Stimulated activated naive CD8-positive, alpha-beta T cell treated with anti-CD3 and anti-CD28 coated beads, Interleukin-15, amount 100 ng/mL, for 72 hours (primary cell): ENCODE measurements around the gene PRR19.
"Not testable (repeated sequence)": the region's sequence is repeated elsewhere in the genome, so short reads cannot be mapped to it uniquely, and the experiment has no call there.

Source experiments
- ATAC-seq: fragments of 150-1000 bp; cut with Tn5 transposase; 2 replicates; pipeline ENCODE4 v1.10.0; 2021; ENCODE audit warnings: mild to moderate bottlenecking, moderate library complexity
- DNase-seq, 2 donors: peaks; one replicate each; pipeline ENCODE4 v3.0.0; 2021 to 2022
- H3K27ac Mint-ChIP-seq, 2 donors: one replicate each; pipeline ENCODE4 v1.8.0; 2022; ENCODE audit warnings: mild to moderate bottlenecking in 2 of 2, mixed read lengths in 2 of 2, moderate library complexity in 2 of 2
- H3K27me3 Mint-ChIP-seq: one replicate; pipeline ENCODE4 v1.8.0; 2022; ENCODE audit warnings: mixed read lengths
- H3K4me1 Mint-ChIP-seq: one replicate; pipeline ENCODE4 v1.8.0; 2022; ENCODE audit warnings: mild to moderate bottlenecking, mixed read lengths
- H3K4me3 Mint-ChIP-seq, 2 donors: one replicate each; pipeline ENCODE4 v1.8.0; 2022; ENCODE audit warnings: mild to moderate bottlenecking in 2 of 2, mixed read lengths in 2 of 2, moderate library complexity in 1 of 2
- H3K9me3 Mint-ChIP-seq, 2 donors: one replicate each; pipeline ENCODE4 v1.8.0; 2022; ENCODE audit warnings: mixed read lengths in 2 of 2

PRR19 gene, protein sequence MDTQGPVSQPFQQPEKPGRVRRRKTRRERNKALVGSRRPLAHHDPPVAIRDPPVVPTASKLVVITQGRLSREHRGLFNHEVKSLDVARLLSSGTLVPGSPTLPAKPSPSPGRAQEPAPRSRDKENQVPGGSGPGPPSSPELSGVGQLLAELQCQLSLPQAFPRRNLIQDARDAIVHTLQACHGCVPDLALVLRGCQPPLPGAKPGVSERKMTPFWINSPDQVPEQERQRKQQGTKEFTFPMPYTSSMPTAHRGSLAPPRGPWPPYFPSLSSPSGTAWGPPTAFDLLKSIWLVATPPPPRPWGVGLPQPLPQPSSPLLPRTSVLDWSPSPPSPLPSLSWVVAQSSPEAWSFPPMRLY

GRCh38 chr19:42301646-42302203, at the start of gene PRR19:
Gene PRR19, plus strand, starts transcription at chr19:42302132. Its CDS starts 7,453 bp downstream, at chr19:42309585.
- Mint-ChIP-seq H3K4me3 (peak within 1 kb of the TSS; percentile 92 to 98), H3K4me1 (peaks cover 29% of the 10 kb centered on the region), H3K27me3 (no peaks in the 10 kb centered on the region), H3K9me3 (no peaks in the 10 kb centered on the region), H3K27ac (peak within 1 kb of the TSS; percentile 77 to 92)
- no peak for DNase-seq
- peak; percentile 45 for ATAC-seq

- Mint-ChIP-seq H3K4me3 (peak overlapping the region; percentile 93 to 98), H3K27ac (peak overlapping the region; percentile 99), H3K27me3 (no peaks in the 10 kb centered on the region), H3K9me3 (no peaks in the 10 kb centered on the region), H3K4me1 (peaks cover 54% of the 10 kb centered on the region)
- DNase-seq = no peak
- ATAC-seq = no peak
Observed at GRCh38 chr19:42252365-42253244, 49.3 kb upstream of the PRR19 start.

DNA sequence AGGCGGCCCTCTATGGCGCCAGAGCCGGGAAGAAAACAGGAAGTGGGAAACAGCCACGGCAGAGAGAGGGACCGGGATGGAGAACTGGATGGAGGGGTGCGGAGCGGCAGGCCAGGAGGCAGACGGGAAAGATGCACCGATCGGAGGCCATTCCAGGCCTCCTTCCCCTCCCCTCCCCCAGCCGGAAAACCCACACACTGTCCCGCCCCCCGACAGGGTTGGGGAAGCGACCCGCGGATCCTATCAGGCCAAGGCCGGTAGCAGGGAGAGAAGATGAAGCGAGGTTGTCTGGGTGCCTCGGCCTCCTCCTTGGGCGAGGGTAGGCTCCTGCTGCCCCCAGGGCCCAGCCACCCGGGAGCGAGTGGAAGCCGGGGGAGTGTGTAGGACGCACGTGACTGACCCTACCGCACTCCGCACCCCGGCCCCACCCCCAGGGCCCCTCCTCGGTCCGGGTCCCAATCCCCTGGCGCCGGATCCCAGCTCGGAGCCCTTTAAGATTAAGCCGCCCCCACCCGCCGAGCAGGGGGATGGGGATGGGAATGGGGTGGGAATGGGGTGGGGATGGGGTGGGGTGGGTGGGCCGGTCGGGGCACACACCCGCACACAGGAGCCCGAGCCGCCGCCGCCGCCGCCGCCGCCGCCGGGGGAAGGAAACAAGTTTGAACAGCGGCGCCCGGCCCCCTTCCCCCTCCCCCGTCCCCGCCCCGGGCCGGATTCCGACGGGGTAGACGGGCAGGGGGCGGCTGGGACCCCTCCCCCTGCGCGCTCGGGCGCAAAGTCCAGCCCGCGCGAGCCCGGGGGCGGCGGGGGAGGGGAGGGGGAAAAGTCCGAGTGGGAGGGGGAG, 48.5 kb upstream of the PRR19 start:
- Mint-ChIP-seq H3K4me1 (peaks cover 53% of the 10 kb centered on the region), H3K4me3 (peak overlapping the region; percentile 93 to 98), H3K27ac (peak overlapping the region; percentile 99), H3K27me3 (no peaks in the 10 kb centered on the region), H3K9me3 (no peaks in the 10 kb centered on the region)
- ATAC-seq (peak; percentile 40), DNase-seq (peak; percentile 53 to 56)

DNA sequence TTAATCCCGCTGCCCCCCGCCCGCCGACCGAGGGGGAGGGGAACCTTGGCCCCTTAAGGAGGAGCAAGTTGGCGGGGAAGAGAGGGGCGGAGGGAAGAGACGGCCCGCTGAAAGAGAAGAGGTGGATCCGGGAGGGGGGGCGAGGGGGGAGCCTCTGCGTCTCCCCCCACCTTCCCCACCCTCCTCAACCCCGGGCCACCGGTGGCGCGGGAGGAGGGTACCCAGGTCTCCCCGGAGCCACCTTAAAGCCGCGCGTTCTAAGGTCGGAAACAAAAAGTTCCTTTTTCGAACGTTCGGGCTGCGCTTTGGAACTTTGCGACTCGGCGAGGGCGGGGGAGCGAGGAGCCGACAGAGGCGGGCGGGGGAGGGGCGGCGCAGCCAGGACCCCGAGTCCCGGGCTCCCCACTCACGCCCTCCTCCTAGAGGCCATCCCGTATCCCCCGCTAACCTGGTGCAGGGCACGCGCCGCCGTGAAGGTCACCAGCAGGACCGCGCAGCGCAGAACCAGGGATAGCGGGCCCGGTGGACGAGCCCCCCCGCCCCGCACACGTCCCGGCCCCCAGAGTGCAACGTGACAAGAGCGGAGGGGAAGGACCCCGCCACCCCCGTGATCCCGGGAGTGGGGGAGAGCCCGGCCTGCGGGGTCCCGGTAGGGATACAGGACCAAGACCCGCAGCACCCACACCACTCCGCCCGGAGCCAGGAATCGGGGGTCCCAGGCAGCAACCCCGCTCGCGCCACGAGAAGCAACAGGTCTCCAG, 47.7 kb upstream of the PRR19 start:
- Mint-ChIP-seq H3K27ac (peak overlapping the region; percentile 85 to 96), H3K9me3 (no peaks in the 10 kb centered on the region), H3K4me3 (peak overlapping the region; percentile 81 to 86), H3K27me3 (no peaks in the 10 kb centered on the region), H3K4me1 (peaks cover 45% of the 10 kb centered on the region)
- DNase-seq (peak; percentile 69 to 73), ATAC-seq (peak; percentile 41)

DNA sequence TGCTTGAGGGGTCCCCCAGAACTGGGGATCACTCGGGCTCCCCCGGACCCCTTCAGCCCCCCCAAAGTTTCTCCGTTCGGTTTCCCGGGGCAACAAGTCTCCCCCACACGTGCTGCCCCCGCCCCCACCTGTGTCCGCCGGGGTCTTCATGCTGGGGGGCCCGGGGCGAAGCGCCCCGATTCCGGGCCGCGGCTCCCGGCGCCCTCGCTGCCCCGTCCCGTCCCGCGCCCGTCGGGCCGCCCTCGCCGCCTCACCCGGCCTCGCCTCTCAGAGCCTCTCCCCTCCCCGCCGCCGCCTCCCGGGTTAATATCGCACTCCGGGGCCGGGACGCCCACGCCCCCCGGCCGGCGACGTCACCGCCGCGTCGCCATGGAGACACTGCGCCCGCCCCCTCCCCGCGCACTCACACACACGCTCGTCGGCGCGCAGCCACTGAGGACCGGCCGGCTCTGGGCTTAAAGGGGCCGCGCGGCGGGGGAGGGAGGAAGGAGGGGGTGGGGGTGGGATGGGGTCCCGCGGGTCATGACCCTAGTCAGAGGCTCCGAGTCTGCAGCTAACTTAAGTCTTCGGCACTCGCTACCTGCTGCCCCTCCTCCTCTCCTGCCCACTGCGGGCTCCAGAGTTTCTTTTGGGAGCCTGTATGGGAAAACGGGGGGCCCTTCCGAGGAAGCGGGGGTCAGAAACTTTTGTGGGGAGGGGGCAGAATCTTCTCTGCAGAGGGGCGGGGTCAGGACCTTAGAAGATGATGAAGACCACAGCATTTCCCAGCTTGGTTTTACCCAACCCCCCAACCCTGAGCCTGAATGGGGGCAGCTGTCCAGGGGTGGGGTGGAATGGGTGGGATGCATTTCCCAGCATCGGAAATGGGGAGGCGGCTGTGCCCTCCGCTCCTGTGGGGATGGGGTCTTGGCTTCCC, 46.8 kb upstream of the PRR19 start, which contains the start of gene ERF:
Gene ERF, minus strand, starts transcription at position 279 of the 916 bp plus-strand sequence. Its CDS starts 129 bp downstream, at position 150.
- H3K9me3 Mint-ChIP-seq = no peaks in the 10 kb centered on the region
- no peaks in the 10 kb centered on the region for H3K27me3 Mint-ChIP-seq
- H3K4me3 Mint-ChIP-seq = peak within 1 kb of the TSS; percentile 81 to 86
- ATAC-seq = peak; percentile 84
- H3K27ac Mint-ChIP-seq = peak within 1 kb of the TSS; percentile 85 to 96
- peak; percentile 93 to 96 for DNase-seq
- H3K4me1 Mint-ChIP-seq = peaks cover 37% of the 10 kb centered on the region

GRCh38 chr19:42255766-42256745, 45.9 kb upstream of the PRR19 start:
- Mint-ChIP-seq H3K9me3 (no peaks in the 10 kb centered on the region), H3K4me1 (peaks cover 27% of the 10 kb centered on the region), H3K27ac (peak overlapping the region in 1 of 2 donors; percentile 28)

GRCh38 chr19:42257842-42258241, 44.1 kb upstream of the PRR19 start:
- H3K9me3 Mint-ChIP-seq, H3K27me3 Mint-ChIP-seq, H3K27ac Mint-ChIP-seq, H3K4me3 Mint-ChIP-seq, ATAC-seq, DNase-seq: not testable (repeated sequence)
- H3K4me1 Mint-ChIP-seq = peaks cover 24% of the 10 kb centered on the region

More at GRCh38 chr19:42255766-42256745, 45.9 kb upstream of the PRR19 start:
- DNase-seq (no peak), ATAC-seq (no peak)
- peak overlapping the region; percentile 81 to 86 for H3K4me3 Mint-ChIP-seq
- H3K27me3 Mint-ChIP-seq = no peaks in the 10 kb centered on the region

- Mint-ChIP-seq H3K4me1 (peaks cover 15% of the 10 kb centered on the region), H3K27ac (no peak overlapping the region), H3K9me3 (no peaks in the 10 kb centered on the region), H3K27me3 (no peaks in the 10 kb centered on the region), H3K4me3 (no peak overlapping the region)
- ATAC-seq (peak; percentile 66), DNase-seq (no peak)
Observed at GRCh38 chr19:42261763-42262162, 40.2 kb upstream of the PRR19 start.

DNA sequence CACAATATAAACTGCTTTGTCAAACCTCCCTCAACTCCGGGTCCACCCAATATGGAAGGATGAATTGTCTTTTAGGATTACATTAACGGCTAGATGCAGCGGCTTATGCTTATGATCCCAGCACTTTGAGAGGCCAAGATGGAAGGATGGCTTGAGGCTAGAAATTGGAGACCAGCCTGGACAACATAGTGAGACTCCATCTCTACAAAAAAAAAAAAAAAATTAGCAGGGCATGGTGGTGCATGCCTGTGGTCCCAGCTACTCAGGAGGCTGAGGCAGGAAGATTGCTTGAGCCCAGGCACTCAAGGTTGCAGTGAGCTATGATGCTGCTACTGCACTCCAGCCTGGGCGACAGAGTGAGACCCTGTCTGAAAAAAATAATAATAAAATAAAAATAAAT, 35.8 kb upstream of the PRR19 start:
- not testable (repeated sequence) for H3K4me3 Mint-ChIP-seq, ATAC-seq, DNase-seq, H3K27me3 Mint-ChIP-seq, H3K27ac Mint-ChIP-seq, H3K9me3 Mint-ChIP-seq
- H3K4me1 Mint-ChIP-seq = peaks cover 32% of the 10 kb centered on the region

DNA sequence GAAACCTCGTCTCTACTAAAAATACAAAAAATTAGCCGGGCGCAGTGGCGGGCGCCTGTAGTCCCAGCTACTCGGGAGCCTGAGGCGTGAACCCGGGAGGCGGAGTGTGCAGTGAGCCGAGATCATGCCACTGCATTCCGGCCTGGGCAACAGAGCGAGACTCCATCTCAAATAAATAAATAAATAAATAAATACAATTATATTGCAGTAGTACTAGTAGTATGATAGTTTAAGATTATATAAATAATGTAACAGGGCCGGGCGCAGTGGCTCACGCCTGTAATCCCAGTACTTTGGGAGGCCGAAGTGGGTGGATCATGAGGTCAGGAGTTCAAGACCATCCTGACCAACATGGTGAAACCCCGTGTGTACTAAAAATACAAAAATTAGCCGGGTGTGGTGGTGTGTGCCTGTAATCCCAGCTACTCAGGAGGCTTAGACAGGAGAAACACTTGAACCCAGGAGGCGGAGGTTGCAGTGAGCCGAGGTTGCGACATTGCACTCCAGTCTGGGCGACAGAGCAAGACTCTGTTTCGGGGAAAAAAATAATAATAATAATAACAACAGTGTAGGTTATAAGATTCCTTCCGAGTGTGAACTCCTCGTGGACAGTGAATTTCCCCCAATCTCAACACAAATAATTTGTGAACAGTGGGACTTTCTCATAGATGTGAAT, 34.9 kb upstream of the PRR19 start:
- H3K4me1 Mint-ChIP-seq = peaks cover 32% of the 10 kb centered on the region
- not testable (repeated sequence) for H3K4me3 Mint-ChIP-seq, H3K9me3 Mint-ChIP-seq, H3K27ac Mint-ChIP-seq, H3K27me3 Mint-ChIP-seq, ATAC-seq, DNase-seq

DNA sequence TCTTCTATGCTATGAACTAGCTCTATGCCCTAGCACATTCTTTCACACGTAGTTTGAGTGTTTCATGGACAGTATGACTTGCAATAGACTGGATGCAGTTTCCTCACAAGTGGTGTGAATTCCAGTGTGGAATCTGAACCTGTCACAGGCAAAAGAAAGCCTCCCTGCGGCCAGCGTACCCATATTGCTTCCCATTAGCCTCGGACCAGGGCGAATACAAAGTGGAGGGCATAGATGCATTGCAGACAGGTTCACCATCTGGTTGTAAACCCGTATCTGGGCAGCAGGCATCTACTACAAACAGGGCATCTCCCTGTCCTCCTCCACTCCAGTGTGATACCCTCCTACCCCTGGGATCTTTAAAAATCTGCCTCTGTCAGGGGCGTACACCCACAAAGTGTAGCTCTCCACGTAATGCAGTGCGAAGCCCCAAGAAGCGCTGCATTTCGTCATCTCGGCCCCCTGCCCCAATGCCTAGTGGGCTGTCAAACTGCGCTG, 34.2 kb upstream of the PRR19 start:
- no peaks in the 10 kb centered on the region for H3K27me3 Mint-ChIP-seq
- peaks cover 25% of the 10 kb centered on the region for H3K4me1 Mint-ChIP-seq
- H3K27ac Mint-ChIP-seq = no peak overlapping the region
- ATAC-seq (no peak), DNase-seq (no peak)
- H3K4me3 Mint-ChIP-seq = no peak overlapping the region
- H3K9me3 Mint-ChIP-seq = no peaks in the 10 kb centered on the region

DNA sequence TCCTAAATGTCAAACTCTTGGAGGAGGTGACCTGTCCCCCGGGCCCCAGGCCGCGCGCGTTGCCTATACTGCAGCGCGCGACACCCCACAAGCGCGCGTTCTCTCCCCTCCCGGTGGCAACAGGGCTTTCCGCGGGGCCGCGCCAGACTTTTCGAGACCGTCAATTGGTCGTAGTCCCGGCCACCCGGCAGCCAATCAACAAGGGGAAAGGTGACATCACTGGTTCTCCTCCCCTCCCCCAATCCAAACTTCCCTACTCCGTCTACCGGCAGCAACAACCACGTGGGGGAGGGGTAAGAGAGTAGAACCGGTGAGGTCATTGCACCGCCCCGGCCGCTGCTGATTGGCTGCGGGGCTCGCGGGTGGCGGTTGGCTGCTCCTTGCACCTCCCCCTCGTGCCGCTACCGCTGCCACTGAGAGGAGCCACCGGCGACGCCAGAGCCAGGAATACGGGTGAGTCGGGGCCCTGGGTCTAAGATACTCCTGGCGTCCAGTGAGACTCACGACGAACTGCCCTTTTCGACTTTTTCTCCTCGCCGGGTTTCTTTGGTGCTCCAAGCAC, 33.7 kb upstream of the PRR19 start:
- H3K9me3 Mint-ChIP-seq = no peaks in the 10 kb centered on the region
- H3K27me3 Mint-ChIP-seq = no peaks in the 10 kb centered on the region
- DNase-seq = peak; percentile 99
- H3K4me3 Mint-ChIP-seq = no peak overlapping the region
- H3K27ac Mint-ChIP-seq = no peak overlapping the region
- peak; percentile 73 for ATAC-seq
- H3K4me1 Mint-ChIP-seq = peaks cover 24% of the 10 kb centered on the region
